H1 (cell line): ENCODE data around the gene MRGPRX1. TPM values are rescaled to one million over a fixed set of nuclear protein-coding genes. Genes with fewer than 3 reads are reported as not detected.

ENCODE experiments used
- polyA plus RNA-seq, 7 experiments: library from polyadenylated mRNA; depleted of rRNA in 3 of 7; stranded (reverse) in 5 of 7; unstranded in 2 of 7; fragments of >200 nt in 5 of 7; fragments of 200-250 nt in 2 of 7; gene quantifications; 1 replicate in 5 of 7; 2 replicates in 1 of 7; 4 replicates in 1 of 7; pipeline versions ENCODE4 v1.2.1 to v1.2.3, GENCODE V29; 2011 to 2013; ENCODE audit warnings: missing spikeins in 2 of 7, mixed read lengths in 2 of 7
- total RNA-seq: library from RNA; stranded (reverse); fragmentation: NEBNext Ultra II Directional; extraction: Animal tissue kit (Norgen Biotek cat#: 25700); gene quantifications from 2 replicates; pipeline ENCODE4 v1.2.1, GENCODE V29; 2021

The MRGPRX1 gene
- total and polyA plus RNA-seq, 2 of the 8 experiments (the other 6 are each of a cell fraction or from before 2014, with no cell fraction given): not detected

Other genes starting within 250 kb of the MRGPRX1 start
- 1.7 and 2.0 TPM in 2 replicates for gene TMEM86A, start 240.6 kb downstream of the MRGPRX1 start, total RNA-seq
- 1.5 and 2.4 TPM in 2 replicates for gene TMEM86A, start 240.6 kb downstream of the MRGPRX1 start, polyA plus RNA-seq (2011; rRNA removed)
- not detected in 2 replicates for gene IGSF22, start 213.2 kb downstream of the MRGPRX1 start, total RNA-seq
- 0.06 and 0.14 TPM in 2 replicates for gene IGSF22, start 213.2 kb downstream of the MRGPRX1 start, polyA plus RNA-seq (2011; rRNA removed)
- 6.8 and 8.4 TPM in 2 replicates for gene PTPN5, start 147.6 kb downstream of the MRGPRX1 start, total RNA-seq
- 12.9 and 18.9 TPM in 2 replicates for gene PTPN5, start 147.6 kb downstream of the MRGPRX1 start, polyA plus RNA-seq (2011; rRNA removed)
- not detected in 2 replicates for gene MRGPRX2, start 121.3 kb upstream of the MRGPRX1 start, total RNA-seq
- not detected in 2 replicates for gene MRGPRX2, start 121.3 kb upstream of the MRGPRX1 start, polyA plus RNA-seq (2011; rRNA removed)
- 21.4 and 24.1 TPM in 2 replicates for gene ZDHHC13, start 177.8 kb upstream of the MRGPRX1 start, total RNA-seq
- 11.9 and 22.4 TPM in 2 replicates for gene ZDHHC13, start 177.8 kb upstream of the MRGPRX1 start, polyA plus RNA-seq (2011; rRNA removed)